MM.1S (cell line): ENCODE results near the gene CYTH1.

Experiments
- DNase-seq: peaks from one replicate; pipeline ENCODE4 v3.0.0-alpha.2; 2015
- H2AFZ ChIP-seq: fragments of 300-600 bp; sonication (generic); 2 replicates; pipeline ENCODE4 v1.6.0; 2016; ENCODE audit warnings: antibody characterized with exemption, low read length
- H3F3A ChIP-seq: fragments of 300-600 bp; sonication (generic); 2 replicates; pipeline ENCODE4 v1.6.1; 2016; ENCODE audit warnings: mild to moderate bottlenecking, antibody characterized with exemption, low read length, moderate library complexity, mixed read lengths; ENCODE audit not compliant: insufficient read depth
- H3K27ac ChIP-seq: fragments of 300-600 bp; sonication (generic); 2 replicates; pipeline ENCODE4 v1.5.1; 2016; ENCODE audit warnings: mild to moderate bottlenecking, low read length
- H3K27me3 ChIP-seq: fragments of 300-600 bp; sonication (generic); replicated peaks from 2 replicates; pipeline ENCODE4 v1.6.0; 2016; ENCODE audit warnings: low read length; ENCODE audit not compliant: insufficient read depth
- H3K36me3 ChIP-seq: fragments of 300-600 bp; sonication (generic); replicated peaks from 2 replicates; pipeline ENCODE4 v1.6.1; 2016; ENCODE audit warnings: mild to moderate bottlenecking, low read length, mixed read lengths; ENCODE audit not compliant: insufficient read depth
- H3K4me1 ChIP-seq: fragments of 300-600 bp; sonication (generic); 2 replicates; pipeline ENCODE4 v1.6.1; 2016; ENCODE audit warnings: low read length, mixed read lengths
- H3K4me2 ChIP-seq: fragments of 300-600 bp; sonication (generic); 2 replicates; pipeline ENCODE4 v1.6.0; 2016; ENCODE audit warnings: low read depth, low read length
- H3K4me3 ChIP-seq: fragments of 300-600 bp; sonication (generic); 2 replicates; pipeline ENCODE4 v1.5.1; 2016; ENCODE audit warnings: low read length, mixed read lengths
- H3K79me2 ChIP-seq: fragments of 300-600 bp; sonication (generic); 2 replicates; pipeline ENCODE4 v1.6.1; 2016; ENCODE audit warnings: mixed run types, low read length, mixed read lengths
- H3K9ac ChIP-seq: fragments of 300-600 bp; sonication (generic); 2 replicates; pipeline ENCODE4 v1.6.1; 2016; ENCODE audit warnings: low read length, mixed read lengths
- H3K9me2 ChIP-seq: fragments of 300-600 bp; sonication (generic); replicated peaks from 2 replicates; pipeline ENCODE4 v1.6.1; 2016; ENCODE audit warnings: mild to moderate bottlenecking, low read length, mixed read lengths; ENCODE audit not compliant: insufficient read depth
- H3K9me3 ChIP-seq: fragments of 300-600 bp; sonication (generic); replicated peaks from 2 replicates; pipeline ENCODE4 v1.6.1; 2016; ENCODE audit warnings: mild to moderate bottlenecking, low read length, mixed read lengths; ENCODE audit not compliant: insufficient read depth
- H4K20me1 ChIP-seq: fragments of 300-600 bp; sonication (generic); 2 replicates; pipeline ENCODE4 v1.6.1; 2016; ENCODE audit warnings: mild to moderate bottlenecking, low read length, moderate library complexity, mixed read lengths; ENCODE audit not compliant: insufficient read depth
- EZH2 ChIP-seq: fragments of 300-600 bp; sonication (generic); optimal IDR thresholded peaks from 2 replicates; pipeline ENCODE3; 2017; ENCODE audit warnings: low read depth, mild to moderate bottlenecking, antibody characterized with exemption, low read length, mixed read lengths
- EZH2phosphoT487 ChIP-seq: fragments of 300-600 bp; sonication (generic); IDR thresholded peaks from 2 replicates; pipeline ENCODE4 v1.6.1; 2018; ENCODE audit warnings: antibody characterized with exemption, low read length
- TF ChIP-seq, protein P1 (sequence below): fragments of 300-600 bp; sonication (generic); IDR thresholded peaks from 2 replicates; pipeline ENCODE4 v1.5.1; 2016; ENCODE audit warnings: antibody characterized with exemption, low read length, mixed read lengths

The CYTH1 gene

GRCh38 chr17:78677303-78678221, 104.5 kb downstream of the CYTH1 start:
- no peak overlapping the region for H3K9ac ChIP-seq
- peaks cover under 1% of the 10 kb centered on the region; the same call in 1 of the 2 replicates for H3F3A ChIP-seq
- H3K9me3 ChIP-seq, result no peaks in the 10 kb centered on the region
- H3K27ac ChIP-seq, result no peak overlapping the region
- TF ChIP-seq, protein P1, sequence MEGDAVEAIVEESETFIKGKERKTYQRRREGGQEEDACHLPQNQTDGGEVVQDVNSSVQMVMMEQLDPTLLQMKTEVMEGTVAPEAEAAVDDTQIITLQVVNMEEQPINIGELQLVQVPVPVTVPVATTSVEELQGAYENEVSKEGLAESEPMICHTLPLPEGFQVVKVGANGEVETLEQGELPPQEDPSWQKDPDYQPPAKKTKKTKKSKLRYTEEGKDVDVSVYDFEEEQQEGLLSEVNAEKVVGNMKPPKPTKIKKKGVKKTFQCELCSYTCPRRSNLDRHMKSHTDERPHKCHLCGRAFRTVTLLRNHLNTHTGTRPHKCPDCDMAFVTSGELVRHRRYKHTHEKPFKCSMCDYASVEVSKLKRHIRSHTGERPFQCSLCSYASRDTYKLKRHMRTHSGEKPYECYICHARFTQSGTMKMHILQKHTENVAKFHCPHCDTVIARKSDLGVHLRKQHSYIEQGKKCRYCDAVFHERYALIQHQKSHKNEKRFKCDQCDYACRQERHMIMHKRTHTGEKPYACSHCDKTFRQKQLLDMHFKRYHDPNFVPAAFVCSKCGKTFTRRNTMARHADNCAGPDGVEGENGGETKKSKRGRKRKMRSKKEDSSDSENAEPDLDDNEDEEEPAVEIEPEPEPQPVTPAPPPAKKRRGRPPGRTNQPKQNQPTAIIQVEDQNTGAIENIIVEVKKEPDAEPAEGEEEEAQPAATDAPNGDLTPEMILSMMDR, result no peak
- no peak for TF ChIP-seq EZH2
- TF ChIP-seq EZH2phosphoT487, result no peak
- H3K4me1 ChIP-seq, result no peaks in the 10 kb centered on the region
- H3K79me2 ChIP-seq, result peaks cover 13% of the 10 kb centered on the region; the same call in 1 of the 2 replicates
- no peak for DNase-seq
- H3K36me3 ChIP-seq, result peaks cover 12% of the 10 kb centered on the region; the same call in 1 of the 2 replicates
- no peak overlapping the region for H3K4me3 ChIP-seq
- no peak overlapping the region for H2AFZ ChIP-seq
- no peaks in the 10 kb centered on the region for H4K20me1 ChIP-seq
- no peaks in the 10 kb centered on the region for H3K27me3 ChIP-seq
- H3K9me2 ChIP-seq, result no peaks in the 10 kb centered on the region
- H3K4me2 ChIP-seq, result no peak overlapping the region

- peaks cover 12% of the 10 kb centered on the region; the same call in 1 of the 2 replicates for H3K36me3 ChIP-seq
- no peaks in the 10 kb centered on the region for H3K27me3 ChIP-seq
- TF ChIP-seq, protein P1, result no peak
- H3F3A ChIP-seq, result peaks cover 3% of the 10 kb centered on the region; the same call in 1 of the 2 replicates
- H3K9ac ChIP-seq, result no peak overlapping the region
- H3K79me2 ChIP-seq, result peaks cover 11% of the 10 kb centered on the region; the same call in 1 of the 2 replicates
- no peak overlapping the region for H3K4me3 ChIP-seq
- no peaks in the 10 kb centered on the region for H3K4me1 ChIP-seq
- no peaks in the 10 kb centered on the region for H4K20me1 ChIP-seq
- DNase-seq, result no peak
- H3K9me3 ChIP-seq, result no peaks in the 10 kb centered on the region
- no peak overlapping the region for H3K27ac ChIP-seq
- H3K4me2 ChIP-seq, result no peak overlapping the region
- H3K9me2 ChIP-seq, result no peaks in the 10 kb centered on the region
- no peak overlapping the region for H2AFZ ChIP-seq
Measured at GRCh38 chr17:78676412-78677302, 105.4 kb downstream of the CYTH1 start.

GRCh38 chr17:78675836-78676235, 106.2 kb downstream of the CYTH1 start:
- TF ChIP-seq, protein P1, result no peak
- no peak for TF ChIP-seq EZH2
- TF ChIP-seq EZH2phosphoT487, result no peak
- no peak overlapping the region for H3K9ac ChIP-seq

More at GRCh38 chr17:78675836-78676235, 106.2 kb downstream of the CYTH1 start:
- H3F3A ChIP-seq, result peaks cover 3% of the 10 kb centered on the region; the same call in 1 of the 2 replicates
- no peaks in the 10 kb centered on the region for H3K9me2 ChIP-seq
- no peak overlapping the region for H3K4me3 ChIP-seq
- H3K4me1 ChIP-seq, result no peaks in the 10 kb centered on the region
- no peaks in the 10 kb centered on the region for H3K9me3 ChIP-seq
- H2AFZ ChIP-seq, result no peak overlapping the region
- H3K79me2 ChIP-seq, result peaks cover 8% of the 10 kb centered on the region; the same call in 1 of the 2 replicates
- no peak overlapping the region for H3K4me2 ChIP-seq
- H3K36me3 ChIP-seq, result peaks cover 12% of the 10 kb centered on the region; the same call in 1 of the 2 replicates
- H3K27me3 ChIP-seq, result no peaks in the 10 kb centered on the region
- H4K20me1 ChIP-seq, result no peaks in the 10 kb centered on the region
- no peak for DNase-seq
- H3K27ac ChIP-seq, result no peak overlapping the region
